ENCODE results near the gene HSFX4. TPM values are rescaled to one million over a fixed set of nuclear protein-coding genes. Genes with fewer than 3 reads are reported as not detected.

The HSFX4 gene
- total RNA-seq, 1 donor from 2014 or later: not detected

DNA sequence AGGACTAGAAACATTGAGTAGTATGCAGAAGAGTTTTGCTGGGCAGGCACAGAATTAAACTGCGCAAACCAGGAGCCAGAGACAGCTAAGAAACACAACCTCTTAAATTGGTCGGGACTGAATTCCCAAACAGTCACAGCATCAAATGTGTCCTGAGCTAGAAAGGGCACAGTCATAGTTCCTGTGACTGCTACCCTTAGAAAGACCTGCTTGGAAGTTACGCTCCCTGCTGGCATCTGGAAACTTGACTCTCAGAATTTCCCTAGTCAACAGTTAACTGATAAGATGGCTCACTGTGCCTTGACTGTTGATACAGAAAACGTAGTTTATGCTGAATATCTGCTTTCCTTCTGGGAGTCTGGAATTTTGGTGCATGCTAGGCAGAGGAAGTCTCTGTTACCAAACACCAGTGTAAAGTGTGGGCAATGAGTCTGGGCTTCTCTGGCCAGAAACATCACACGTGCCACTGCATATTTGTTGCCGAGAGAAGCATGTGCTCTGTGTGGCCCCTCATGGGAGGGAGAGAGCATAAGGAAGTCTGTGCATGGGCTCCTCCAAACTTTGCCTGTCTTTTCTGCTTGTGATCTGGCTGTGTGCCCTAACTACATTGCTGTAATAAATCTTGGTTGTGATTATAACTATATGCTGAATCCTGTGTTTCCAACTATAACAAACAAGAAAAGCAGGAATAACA lies 20.5 kb downstream of the HSFX4 start:
- no peak for DNase-seq (ENCODE audit: low spot score in 2 of 2, unreplicated experiment in 2 of 2)
- Mint-ChIP-seq H3K27me3 (ENCODE audit: low read depth) (no peaks in the 10 kb centered on the region), H3K4me1 (peaks cover 31% of the 10 kb centered on the region), H3K36me3 (peaks cover 3% of the 10 kb centered on the region), H3K27ac (peak overlapping the region; percentile 81), H3K4me3 (no peak overlapping the region), H3K9me3 (peaks cover 5% of the 10 kb centered on the region)
- TF ChIP-seq, protein P1, sequence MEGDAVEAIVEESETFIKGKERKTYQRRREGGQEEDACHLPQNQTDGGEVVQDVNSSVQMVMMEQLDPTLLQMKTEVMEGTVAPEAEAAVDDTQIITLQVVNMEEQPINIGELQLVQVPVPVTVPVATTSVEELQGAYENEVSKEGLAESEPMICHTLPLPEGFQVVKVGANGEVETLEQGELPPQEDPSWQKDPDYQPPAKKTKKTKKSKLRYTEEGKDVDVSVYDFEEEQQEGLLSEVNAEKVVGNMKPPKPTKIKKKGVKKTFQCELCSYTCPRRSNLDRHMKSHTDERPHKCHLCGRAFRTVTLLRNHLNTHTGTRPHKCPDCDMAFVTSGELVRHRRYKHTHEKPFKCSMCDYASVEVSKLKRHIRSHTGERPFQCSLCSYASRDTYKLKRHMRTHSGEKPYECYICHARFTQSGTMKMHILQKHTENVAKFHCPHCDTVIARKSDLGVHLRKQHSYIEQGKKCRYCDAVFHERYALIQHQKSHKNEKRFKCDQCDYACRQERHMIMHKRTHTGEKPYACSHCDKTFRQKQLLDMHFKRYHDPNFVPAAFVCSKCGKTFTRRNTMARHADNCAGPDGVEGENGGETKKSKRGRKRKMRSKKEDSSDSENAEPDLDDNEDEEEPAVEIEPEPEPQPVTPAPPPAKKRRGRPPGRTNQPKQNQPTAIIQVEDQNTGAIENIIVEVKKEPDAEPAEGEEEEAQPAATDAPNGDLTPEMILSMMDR (IDR thresholded peaks at IDR 0.05; ENCODE audit: unreplicated experiment): no peak

DNA sequence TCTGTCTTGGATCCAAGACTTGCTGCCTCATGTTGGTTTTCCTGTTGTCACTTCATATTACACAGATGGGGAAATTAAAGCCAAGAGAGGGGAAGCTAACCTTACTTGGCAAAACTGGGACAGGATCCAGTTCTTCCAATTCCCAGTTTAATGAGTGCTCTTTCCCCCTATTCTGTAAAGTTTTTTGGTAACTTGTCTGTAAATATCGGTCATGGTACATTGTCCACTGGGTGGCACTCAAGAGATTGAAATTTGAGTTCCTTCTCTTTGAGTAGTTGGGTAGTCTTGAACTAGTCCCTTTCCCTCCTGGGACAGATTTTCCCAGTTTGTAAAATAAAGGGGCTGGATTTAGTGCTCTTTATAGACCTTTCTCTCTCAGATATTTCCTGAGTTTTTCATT lies 21.3 kb downstream of the HSFX4 start:
- Mint-ChIP-seq H3K9me3 (peaks cover 5% of the 10 kb centered on the region), H3K27ac (peak overlapping the region; percentile 81), H3K27me3 (ENCODE audit: low read depth) (no peaks in the 10 kb centered on the region), H3K4me1 (peaks cover 31% of the 10 kb centered on the region), H3K4me3 (no peak overlapping the region), H3K36me3 (peaks cover 5% of the 10 kb centered on the region)
- no peak for DNase-seq (ENCODE audit: low spot score in 2 of 2, unreplicated experiment in 2 of 2)
- TF ChIP-seq, protein P1 (IDR thresholded peaks at IDR 0.05; ENCODE audit: unreplicated experiment): peak; percentile 29

DNA sequence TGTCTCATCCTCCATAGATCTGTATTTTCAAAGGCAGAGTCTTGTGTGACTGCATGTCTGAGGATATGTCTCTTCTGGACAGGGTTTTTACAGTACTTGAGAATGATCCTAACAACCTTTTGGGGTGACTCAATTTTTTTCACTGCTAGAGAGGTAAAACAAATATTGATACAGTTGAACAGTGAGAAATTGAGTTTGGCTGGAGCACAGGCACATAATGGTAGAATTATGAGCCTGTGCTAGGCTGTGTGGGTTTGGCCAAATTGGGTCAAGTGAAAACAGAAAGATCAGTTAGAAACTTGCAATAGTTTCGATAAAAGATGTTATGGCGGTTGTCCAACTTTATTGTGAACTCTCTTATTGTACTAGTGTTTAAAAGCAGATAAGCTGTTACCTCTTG lies 32.2 kb downstream of the HSFX4 start:
- Mint-ChIP-seq H3K4me1 (no peaks in the 10 kb centered on the region), H3K27ac (no peak overlapping the region), H3K4me3 (no peak overlapping the region), H3K9me3 (peaks cover 14% of the 10 kb centered on the region), H3K27me3 (ENCODE audit: low read depth) (no peaks in the 10 kb centered on the region), H3K36me3 (peaks cover 10% of the 10 kb centered on the region)
- DNase-seq (ENCODE audit: low spot score in 2 of 2, unreplicated experiment in 2 of 2): no peak
- TF ChIP-seq, protein P1 (IDR thresholded peaks at IDR 0.05; ENCODE audit: unreplicated experiment): no peak

DNA sequence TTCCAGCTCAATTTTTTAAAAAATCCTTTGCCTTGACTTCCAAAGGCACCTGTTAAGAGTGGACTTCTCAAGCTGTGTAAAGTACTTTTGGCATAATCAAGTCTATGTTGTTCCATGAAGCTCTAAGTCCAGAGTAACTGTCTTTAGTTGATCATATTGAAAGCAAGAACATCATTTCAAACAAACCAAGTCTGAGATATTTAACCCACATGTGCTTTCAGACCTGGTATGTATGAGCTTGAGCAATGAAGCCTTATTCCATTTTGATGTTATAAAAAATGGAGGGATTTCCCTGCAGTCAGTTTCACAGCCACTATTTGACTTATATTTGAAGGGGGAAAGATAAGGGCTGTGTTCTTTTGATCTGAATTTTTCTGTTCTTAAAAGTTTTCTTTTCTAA lies 32.6 kb downstream of the HSFX4 start:
- H3K27ac Mint-ChIP-seq: no peak overlapping the region
- H3K4me3 Mint-ChIP-seq: no peak overlapping the region
- H3K27me3 Mint-ChIP-seq (ENCODE audit: low read depth): no peaks in the 10 kb centered on the region
- no peak for DNase-seq (ENCODE audit: low spot score in 2 of 2, unreplicated experiment in 2 of 2)
- H3K4me1 Mint-ChIP-seq: no peaks in the 10 kb centered on the region
- TF ChIP-seq, protein P1 (IDR thresholded peaks at IDR 0.05; ENCODE audit: unreplicated experiment): no peak
- peaks cover 18% of the 10 kb centered on the region for H3K9me3 Mint-ChIP-seq
- peaks cover 14% of the 10 kb centered on the region for H3K36me3 Mint-ChIP-seq

DNA sequence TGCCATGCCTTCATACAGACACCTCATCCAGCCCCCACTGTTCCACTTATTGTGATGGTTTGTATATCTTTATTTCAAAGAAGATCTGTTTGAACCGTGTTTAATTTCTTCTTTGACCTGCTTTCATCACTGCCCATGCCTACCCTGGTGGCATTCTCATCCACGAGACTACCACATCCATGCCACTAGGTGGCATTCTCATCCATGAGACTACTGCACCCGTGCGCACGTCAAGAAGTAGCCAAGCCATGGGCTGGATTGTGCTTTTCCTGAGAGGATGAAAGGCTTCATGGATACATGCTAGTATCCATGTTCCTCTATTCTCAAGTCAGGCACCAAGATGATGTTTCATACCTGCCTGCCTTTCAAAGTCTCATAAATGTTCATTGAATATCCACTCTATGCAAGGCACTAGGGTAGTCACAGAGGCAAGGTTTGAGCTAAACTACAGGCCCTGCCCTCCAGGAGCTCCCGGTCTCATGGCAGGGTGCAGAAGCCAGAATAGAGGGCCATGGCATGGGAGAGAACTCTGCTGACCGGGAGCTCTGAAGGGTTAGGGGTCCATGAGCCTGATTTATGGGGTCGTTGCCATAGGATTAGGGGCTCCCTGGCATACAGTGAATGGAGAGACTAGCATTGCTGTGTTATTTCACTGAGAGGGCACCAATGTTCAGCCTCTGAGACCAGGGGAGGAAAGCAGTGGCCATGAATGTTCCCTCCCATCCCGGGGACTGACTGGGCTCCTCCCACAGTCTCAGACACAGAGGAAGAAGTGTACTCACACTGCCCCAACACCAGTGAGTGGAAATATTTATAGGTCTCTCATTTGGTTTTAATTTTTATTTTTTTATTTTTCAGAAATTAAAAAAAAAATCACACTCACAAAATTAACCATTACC lies 33.7 kb downstream of the HSFX4 start:
- no peak overlapping the region for H3K27ac Mint-ChIP-seq
- TF ChIP-seq, protein P1 (IDR thresholded peaks at IDR 0.05; ENCODE audit: unreplicated experiment): peak; percentile 43
- peaks cover 19% of the 10 kb centered on the region for H3K36me3 Mint-ChIP-seq
- peaks cover 23% of the 10 kb centered on the region for H3K9me3 Mint-ChIP-seq
- no peak overlapping the region for H3K4me3 Mint-ChIP-seq
- no peak for DNase-seq (ENCODE audit: low spot score in 2 of 2, unreplicated experiment in 2 of 2)
- H3K27me3 Mint-ChIP-seq (ENCODE audit: low read depth): no peaks in the 10 kb centered on the region
- H3K4me1 Mint-ChIP-seq: no peaks in the 10 kb centered on the region
